ENCODE data around the gene SSH2.

DNA sequence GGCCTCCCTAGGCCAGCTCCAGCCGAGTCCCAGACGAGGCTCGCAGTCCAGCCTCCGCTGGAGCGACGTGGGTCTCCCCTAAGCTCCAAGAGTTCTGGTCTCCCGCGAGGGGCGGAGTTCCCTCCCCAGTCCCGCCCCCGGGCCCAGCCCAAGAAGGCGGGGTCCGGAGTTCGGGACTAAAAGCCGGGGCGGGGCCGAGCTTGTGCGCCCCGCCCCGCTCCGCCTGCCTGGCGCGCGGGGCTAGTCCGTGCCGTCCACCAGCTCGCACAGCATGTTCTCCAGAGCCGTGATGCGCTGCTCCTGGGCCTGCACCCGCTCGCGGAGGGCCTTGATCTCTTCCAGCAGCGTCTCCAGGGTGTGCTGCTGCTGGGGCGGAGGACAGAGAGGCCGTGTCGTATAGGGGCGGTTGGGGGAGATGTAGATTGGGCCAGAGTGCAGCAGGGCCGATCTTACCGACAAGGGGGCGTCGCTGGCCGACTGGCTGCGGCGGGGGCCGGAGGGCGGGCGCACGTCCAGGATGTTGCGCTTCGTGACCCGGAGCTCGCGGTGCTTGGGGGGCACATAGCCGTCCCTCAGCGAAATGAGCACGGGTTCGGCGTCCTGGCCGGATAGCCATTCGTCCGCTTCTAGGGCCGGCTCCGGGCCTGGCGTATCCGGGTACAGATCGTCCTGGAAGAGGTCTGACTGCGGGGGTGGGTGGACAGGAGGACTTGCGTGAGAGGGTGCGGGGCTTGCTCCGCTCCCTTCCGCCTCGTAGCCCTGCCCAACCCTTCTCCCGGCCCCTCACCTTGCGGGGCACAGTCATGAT is 314.3 kb downstream of the SSH2 start:
- TF ChIP-seq, protein P1, sequence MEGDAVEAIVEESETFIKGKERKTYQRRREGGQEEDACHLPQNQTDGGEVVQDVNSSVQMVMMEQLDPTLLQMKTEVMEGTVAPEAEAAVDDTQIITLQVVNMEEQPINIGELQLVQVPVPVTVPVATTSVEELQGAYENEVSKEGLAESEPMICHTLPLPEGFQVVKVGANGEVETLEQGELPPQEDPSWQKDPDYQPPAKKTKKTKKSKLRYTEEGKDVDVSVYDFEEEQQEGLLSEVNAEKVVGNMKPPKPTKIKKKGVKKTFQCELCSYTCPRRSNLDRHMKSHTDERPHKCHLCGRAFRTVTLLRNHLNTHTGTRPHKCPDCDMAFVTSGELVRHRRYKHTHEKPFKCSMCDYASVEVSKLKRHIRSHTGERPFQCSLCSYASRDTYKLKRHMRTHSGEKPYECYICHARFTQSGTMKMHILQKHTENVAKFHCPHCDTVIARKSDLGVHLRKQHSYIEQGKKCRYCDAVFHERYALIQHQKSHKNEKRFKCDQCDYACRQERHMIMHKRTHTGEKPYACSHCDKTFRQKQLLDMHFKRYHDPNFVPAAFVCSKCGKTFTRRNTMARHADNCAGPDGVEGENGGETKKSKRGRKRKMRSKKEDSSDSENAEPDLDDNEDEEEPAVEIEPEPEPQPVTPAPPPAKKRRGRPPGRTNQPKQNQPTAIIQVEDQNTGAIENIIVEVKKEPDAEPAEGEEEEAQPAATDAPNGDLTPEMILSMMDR (IDR thresholded peaks at IDR 0.05), result no peak
- no peak for TF ChIP-seq EP300 (IDR thresholded peaks at IDR 0.05)
